ENCODE measurements around the gene ABCG1. TPM values are rescaled to one million over a fixed set of nuclear protein-coding genes. Genes with fewer than 3 reads are reported as not detected.

ABCG1 gene
- total RNA-seq, 4 donors from 2014 or later, result 2.6 to 10.9 (median 3.7) TPM

DNA sequence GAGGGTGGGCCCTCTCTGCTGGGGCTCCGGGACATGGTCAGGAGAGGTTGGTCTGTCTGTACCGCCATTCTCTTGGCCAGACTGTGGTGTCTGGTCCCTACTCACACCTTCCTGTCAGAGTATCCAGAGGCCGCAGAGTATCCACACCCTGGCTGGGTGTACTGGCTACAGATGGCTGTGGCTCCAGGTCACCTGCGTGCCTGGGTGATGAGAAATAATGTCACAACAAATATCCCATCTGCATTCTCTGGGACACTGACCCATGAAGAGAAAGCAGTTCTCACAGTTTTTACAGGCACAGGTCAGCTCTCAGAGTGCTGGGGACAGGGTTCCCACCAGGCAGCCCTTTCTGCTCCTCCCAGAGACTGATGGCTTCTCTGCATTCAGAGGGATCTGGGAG, 37.4 kb downstream of the ABCG1 start:
- Histone ChIP-seq H3K9me3 (no peaks in the 10 kb centered on the region), H3K27ac (no peak overlapping the region), H3K27me3 (peaks cover 0 to 62% (median 0%) of the 10 kb centered on the region in 4 donors), H3K36me3 (no peaks in the 10 kb centered on the region), H3K4me3 (no peak overlapping the region), H3K4me1 (peaks cover 0 to 27% (median 10%) of the 10 kb centered on the region in 3 donors)
- WGBS, 2 donors, result 100% methylated on average over 2 of the region's 4 CpGs; no CpG with 5 or more reads in 1 of the 2 donors
- TF ChIP-seq POLR2A (IDR thresholded peaks at IDR 0.05) (no peak), CTCF (IDR thresholded peaks at IDR 0.05) (no peak)
- intact Hi-C loops (cut with DNase I), result loop anchor here (5.0 kb wide), 2 partner anchors 94 to 109 kb away; no protein-coding TSS in a partner anchor
- DNase-seq, result no peak

DNA sequence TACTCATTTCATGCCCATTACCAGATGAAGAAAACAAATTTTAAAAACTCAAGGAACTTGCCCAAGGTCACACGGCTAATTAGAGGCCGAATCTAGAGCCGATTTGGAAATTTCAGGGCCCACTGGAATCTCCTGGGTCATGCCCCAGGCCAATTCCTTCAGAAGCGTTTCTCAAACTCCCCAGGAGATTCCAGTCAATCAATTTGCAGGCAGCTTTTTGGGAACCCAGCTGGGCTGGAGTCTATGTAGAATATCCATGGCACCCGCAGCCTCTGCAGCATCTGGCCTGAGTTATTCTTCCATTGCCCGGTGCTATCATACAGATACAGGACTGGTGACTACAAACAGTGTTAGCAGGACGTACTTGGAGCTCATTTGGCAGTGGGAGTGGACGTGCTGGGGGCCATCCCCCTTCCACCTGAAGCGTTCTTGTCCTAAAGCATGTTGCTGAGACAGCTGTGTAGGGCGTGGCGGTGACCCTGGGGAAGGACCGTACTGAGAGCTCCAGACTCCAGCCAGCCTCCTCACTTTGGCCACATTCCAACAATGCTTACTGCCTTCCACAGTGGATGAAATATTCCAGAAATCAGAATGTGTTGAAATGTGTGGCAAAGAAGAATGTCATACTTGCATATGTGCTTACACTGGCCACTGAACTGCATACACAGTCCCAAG, 38.3 kb downstream of the ABCG1 start:
- no peak overlapping the region for H3K4me3 ChIP-seq
- H3K27ac ChIP-seq, result no peak overlapping the region
- 74 to 85% methylated on average over 12 of the region's 12 CpGs for WGBS, 2 donors
- H3K9me3 ChIP-seq, result no peaks in the 10 kb centered on the region
- no peaks in the 10 kb centered on the region for H3K36me3 ChIP-seq
- peaks cover 0 to 69% (median 0%) of the 10 kb centered on the region in 4 donors for H3K27me3 ChIP-seq
- no peak for DNase-seq
- peaks cover 0 to 36% (median 13%) of the 10 kb centered on the region in 3 donors for H3K4me1 ChIP-seq
- TF ChIP-seq POLR2A (IDR thresholded peaks at IDR 0.05), result no peak
- no peak for TF ChIP-seq CTCF (IDR thresholded peaks at IDR 0.05)
- intact Hi-C loops (cut with DNase I), result loop anchor here (5.0 kb wide), 2 partner anchors 95 to 110 kb away; no protein-coding TSS in a partner anchor

- DNase-seq, result peak; percentile 32
These were observed 39.4 kb downstream of the ABCG1 start for GRCh38 chr21:42258150-42258884.

GRCh38 chr21:42258885-42259407, 40.0 kb downstream of the ABCG1 start:
- Histone ChIP-seq H3K36me3 (no peaks in the 10 kb centered on the region), H3K27me3 (peaks cover 0 to 66% (median 0%) of the 10 kb centered on the region in 4 donors), H3K4me3 (no peak overlapping the region), H3K4me1 (peaks cover 5 to 51% (median 24%) of the 10 kb centered on the region in 3 donors), H3K9me3 (no peaks in the 10 kb centered on the region), H3K27ac (no peak overlapping the region)
- peak in 1 of 6 experiments; percentile 6 for TF ChIP-seq CTCF (IDR thresholded peaks at IDR 0.05)
- no peak for TF ChIP-seq POLR2A (IDR thresholded peaks at IDR 0.05)
- 54 to 65% methylated on average over 5 of the region's 9 CpGs for WGBS, 2 donors
- DNase-seq, result no peak
- intact Hi-C loops (cut with DNase I), result loop anchor here (5.0 kb wide), 2 partner anchors 97 to 112 kb away; no protein-coding TSS in a partner anchor

More at GRCh38 chr21:42258150-42258884, 39.4 kb downstream of the ABCG1 start:
- H3K27me3 ChIP-seq, result peaks cover 0 to 66% (median 0%) of the 10 kb centered on the region in 4 donors
- WGBS, 2 donors, result 19 to 20% methylated on average over 3 to 4 of the region's 4 CpGs
- peaks cover 5 to 46% (median 24%) of the 10 kb centered on the region in 3 donors for H3K4me1 ChIP-seq
- H3K9me3 ChIP-seq, result no peaks in the 10 kb centered on the region
- intact Hi-C loops (cut with DNase I), result loop anchor here (5.0 kb wide), 2 partner anchors 96 to 111 kb away; no protein-coding TSS in a partner anchor
- no peak for TF ChIP-seq POLR2A (IDR thresholded peaks at IDR 0.05)
- peak; percentile 74 to 92 (median 84) for TF ChIP-seq CTCF (IDR thresholded peaks at IDR 0.05)
- H3K36me3 ChIP-seq, result no peaks in the 10 kb centered on the region
- H3K27ac ChIP-seq, result no peak overlapping the region
- no peak overlapping the region for H3K4me3 ChIP-seq
